H1 (cell line): ENCODE results near the gene NUP133. TPM values are rescaled to one million over a fixed set of nuclear protein-coding genes. Genes with fewer than 3 reads are reported as not detected.
"Not testable (repeated sequence)": the region's sequence is repeated elsewhere in the genome, so short reads cannot be mapped to it uniquely, and the experiment has no call there.

Experiments used
- CTCF ChIA-PET: fragments of 300-600 bp; sonication (Branson Sonifier 250); formaldehyde crosslinking; loops from one replicate; lab custom pipeline; 2021; ENCODE audit not compliant: partially characterized antibody; lab: Charles Lee
- POLR2A ChIA-PET: fragments of 300-600 bp; sonication (Branson Sonifier 250); formaldehyde crosslinking; loops from one replicate; lab custom pipeline; 2021; ENCODE audit warnings: inconsistent platforms; ENCODE audit not compliant: partially characterized antibody; lab: Charles Lee
- DNase-seq, 2 experiments: peaks; one replicate each; pipeline versions ENCODE4 v3.0.0 to v3.0.0-alpha.2; 2010 to 2022; ENCODE audit warnings: low spot score in 2 of 2, low read depth in 1 of 2, mixed read lengths in 1 of 2
- FAIRE-seq: peaks from 2 replicates; lab custom pipeline; 2011; peaks lifted over from hg19 to GRCh38; lab: Jason Lieb, UNC
- H2AFZ ChIP-seq: 2 replicates; pipeline ENCODE4 v1.8.1; 2012; ENCODE audit warnings: low read length, inconsistent platforms
- H2AK5ac ChIP-seq: 2 replicates; pipeline ENCODE4 v1.6.1; 2013; ENCODE audit warnings: low read depth, low read length
- H2BK120ac ChIP-seq: replicated peaks from 2 replicates; pipeline ENCODE3; 2013; ENCODE audit warnings: low read depth, low read length, inconsistent platforms
- H2BK12ac ChIP-seq: 2 replicates; pipeline ENCODE4 v1.6.1; 2013; ENCODE audit warnings: low read depth, low read length
- H2BK15ac ChIP-seq: 2 replicates; pipeline ENCODE4 v1.6.1; 2013; ENCODE audit warnings: low read length
- H2BK20ac ChIP-seq: 2 replicates; pipeline ENCODE4 v1.6.1; 2013; ENCODE audit warnings: low read length
- H2BK5ac ChIP-seq: 2 replicates; pipeline ENCODE4 v1.6.1; 2013; ENCODE audit warnings: low read depth, low read length
- H3K14ac ChIP-seq: 2 replicates; pipeline ENCODE4 v1.6.1; 2013; ENCODE audit warnings: inconsistent platforms; ENCODE audit not compliant: insufficient read length
- H3K18ac ChIP-seq: 2 replicates; pipeline ENCODE4 v1.6.1; 2013; ENCODE audit warnings: low read length; ENCODE audit errors: extremely low read depth
- H3K23ac ChIP-seq: 2 replicates; pipeline ENCODE4 v1.6.1; 2013; ENCODE audit warnings: inconsistent platforms; ENCODE audit not compliant: insufficient read length
- H3K23me2 ChIP-seq: 2 replicates; pipeline ENCODE4 v1.6.1; 2013; ENCODE audit warnings: low read depth, low read length
- H3K27ac ChIP-seq: 2 replicates; pipeline ENCODE4 v1.6.1; 2011; ENCODE audit warnings: low read depth, low read length, inconsistent platforms
- H3K27me3 ChIP-seq, 4 experiments: replicated peaks in 1 of 4; 1 replicate in 1 of 4; 2 replicates in 3 of 4; pipeline versions ENCODE4 v1.6.1 to v1.8.1; 2011 to 2013; ENCODE audit warnings: low read length in 3 of 4, mild to moderate bottlenecking in 3 of 4, inconsistent platforms in 2 of 4, mixed read lengths in 2 of 4, moderate library complexity in 1 of 4; ENCODE audit not compliant: control insufficient read depth in 3 of 4, insufficient read depth in 3 of 4; ENCODE audit errors: extremely low read depth in 1 of 4
- H3K36me3 ChIP-seq, 4 experiments: 2 replicates each; pipeline versions ENCODE4 v1.6.1 to v1.8.1; 2011 to 2013; ENCODE audit warnings: mild to moderate bottlenecking in 4 of 4, low read length in 3 of 4, moderate library complexity in 2 of 4, control low read depth in 1 of 4, inconsistent platforms in 1 of 4; ENCODE audit not compliant: insufficient read depth in 4 of 4, control insufficient read depth in 2 of 4
- H3K4ac ChIP-seq: replicated peaks from 2 replicates; pipeline ENCODE3; 2013; ENCODE audit warnings: low read length, low read depth, mixed read lengths, inconsistent platforms; ENCODE audit not compliant: insufficient read length
- H3K4me1 ChIP-seq, 4 experiments: replicated peaks in 1 of 4; 1 replicate in 1 of 4; 2 replicates in 3 of 4; pipeline versions ENCODE4 v1.6.1 to v1.8.1; 2011 to 2013; ENCODE audit warnings: low read length in 3 of 4, inconsistent platforms in 2 of 4, mixed read lengths in 1 of 4; ENCODE audit not compliant: insufficient read depth in 4 of 4, control insufficient read depth in 3 of 4
- H3K4me2 ChIP-seq, 2 experiments: 2 replicates each; pipeline versions ENCODE4 v1.6.1 to v1.8.1; 2011 to 2013; ENCODE audit warnings: low read depth in 2 of 2, low read length in 2 of 2, control low read depth in 1 of 2, inconsistent platforms in 1 of 2, mild to moderate bottlenecking in 1 of 2; ENCODE audit not compliant: insufficient read depth in 1 of 2
- H3K4me3 ChIP-seq, 4 experiments: fragments of 200-600, 300-600 bp in 1 of 4; sonication (generic), shearing (Covaris generic), sonication (Bioruptor Twin) in 1 of 4; 2 replicates each; pipeline versions ENCODE4 v1.5.1 to v1.8.1; 2011 to 2016; ENCODE audit warnings: low read length in 4 of 4, low read depth in 3 of 4, control low read depth in 2 of 4, inconsistent platforms in 2 of 4, mild to moderate bottlenecking in 2 of 4, mixed read lengths in 1 of 4, moderate library complexity in 1 of 4; ENCODE audit not compliant: insufficient read depth in 2 of 4; ENCODE audit errors: extremely low read depth in 1 of 4
- H3K56ac ChIP-seq: replicated peaks from 2 replicates; pipeline ENCODE3; 2013; ENCODE audit warnings: low read depth, mild to moderate bottlenecking, mixed read lengths, low read length, inconsistent platforms; ENCODE audit not compliant: insufficient read length
- H3K79me1 ChIP-seq: 2 replicates; pipeline ENCODE4 v1.6.1; 2013; ENCODE audit warnings: low read depth, low read length, control low read depth
- H3K79me2 ChIP-seq, 2 experiments: 2 replicates each; pipeline versions ENCODE4 v1.6.1 to v1.8.1; 2012 to 2013; ENCODE audit warnings: low read length in 2 of 2, mild to moderate bottlenecking in 2 of 2, inconsistent platforms in 1 of 2; ENCODE audit not compliant: insufficient read depth in 2 of 2, control insufficient read depth in 1 of 2
- H3K9ac ChIP-seq, 4 experiments: replicated peaks in 1 of 4; 1 replicate in 1 of 4; 2 replicates in 3 of 4; pipeline versions ENCODE4 v1.6.1 to v1.8.1; 2011 to 2013; ENCODE audit warnings: low read depth in 3 of 4, low read length in 3 of 4, control low read depth in 2 of 4, mild to moderate bottlenecking in 2 of 4, moderate library complexity in 2 of 4, inconsistent platforms in 1 of 4; ENCODE audit errors: extremely low read depth in 1 of 4
- H3K9me3 ChIP-seq, 2 experiments: 2 replicates each; pipeline versions ENCODE4 v1.6.1 to v1.8.1; 2012 to 2013; ENCODE audit warnings: mild to moderate bottlenecking in 2 of 2, moderate library complexity in 2 of 2, control low read depth in 1 of 2, inconsistent platforms in 1 of 2, low read depth in 1 of 2, low read length in 1 of 2, mixed read lengths in 1 of 2; ENCODE audit not compliant: insufficient read depth in 2 of 2
- H4K20me1 ChIP-seq, 2 experiments: replicated peaks in 1 of 2; 2 replicates each; pipeline versions ENCODE3 to v1.8.1; 2011 to 2013; ENCODE audit warnings: inconsistent platforms in 2 of 2, low read length in 2 of 2, mild to moderate bottlenecking in 1 of 2; ENCODE audit not compliant: insufficient read depth in 2 of 2, control insufficient read depth in 1 of 2
- H4K5ac ChIP-seq: 2 replicates; pipeline ENCODE4 v1.6.1; 2013; ENCODE audit warnings: low read length, low read depth, mixed read lengths, inconsistent platforms; ENCODE audit not compliant: insufficient read length
- H4K8ac ChIP-seq: 2 replicates; pipeline ENCODE4 v1.8.0; 2013; ENCODE audit warnings: mild to moderate bottlenecking, moderate library complexity, low read length, inconsistent platforms; ENCODE audit not compliant: insufficient read depth; ENCODE audit errors: extremely low read depth
- H4K91ac ChIP-seq: replicated peaks from 2 replicates; pipeline ENCODE3; 2013; ENCODE audit warnings: low read length, mixed read lengths, inconsistent platforms; ENCODE audit not compliant: insufficient read length
- GABPA ChIP-seq: IDR thresholded peaks from 2 replicates; pipeline ENCODE4 v1.6.1; 2011; ENCODE audit warnings: mild to moderate bottlenecking, low read length, moderate library complexity, borderline replicate concordance; ENCODE audit not compliant: insufficient read depth
- WGBS, 2 experiments: shearing (Covaris generic) in 1 of 2; methylation state at CpG; one replicate each; pipeline versions ENCODE4 v1.1.6 to v1.1.7; 2013 to 2015; ENCODE audit warnings: low lambda C conversion rate in 2 of 2, mixed read lengths in 2 of 2, inconsistent platforms in 1 of 2, low coverage in 1 of 2, missing lambda C conversion rate in 1 of 2; ENCODE audit not compliant: insufficient replicate concordance in 2 of 2, insufficient coverage in 1 of 2, insufficient read length in 1 of 2; ENCODE audit errors: extremely low coverage in 1 of 2, missing lambda C conversion rate in 1 of 2; 5-methylcytosine and 5-hydroxymethylcytosine counted together
- polyA plus RNA-seq, 7 experiments: library from polyadenylated mRNA; depleted of rRNA in 3 of 7; stranded (reverse) in 5 of 7; unstranded in 2 of 7; fragments of >200 nt in 5 of 7; fragments of 200-250 nt in 2 of 7; gene quantifications; 1 replicate in 5 of 7; 2 replicates in 1 of 7; 4 replicates in 1 of 7; pipeline versions ENCODE4 v1.2.1 to v1.2.3, GENCODE V29; 2011 to 2013; ENCODE audit warnings: missing spikeins in 2 of 7, mixed read lengths in 2 of 7
- total RNA-seq: library from RNA; stranded (reverse); fragmentation: NEBNext Ultra II Directional; extraction: Animal tissue kit (Norgen Biotek cat#: 25700); gene quantifications from 2 replicates; pipeline ENCODE4 v1.2.1, GENCODE V29; 2021

NUP133 gene
- total and polyA plus RNA-seq, 2 of the 8 experiments (the other 6 are each of a cell fraction or from before 2014, with no cell fraction given) = 20.6 to 72.1 TPM

GRCh38 chr1:229402993-229403392, 105.1 kb downstream of the NUP133 start (continued):
- no peak for TF ChIP-seq GABPA

- DNase-seq, H4K20me1 ChIP-seq, H3K4me3 ChIP-seq, H3K23me2 ChIP-seq, H3K9ac ChIP-seq, H4K5ac ChIP-seq, H2BK5ac ChIP-seq, H3K14ac ChIP-seq, H3K9me3 ChIP-seq, H3K56ac ChIP-seq, H3K18ac ChIP-seq, H2AK5ac ChIP-seq, H2BK120ac ChIP-seq, H3K23ac ChIP-seq, H2AFZ ChIP-seq, H3K4ac ChIP-seq, H3K27ac ChIP-seq, H2BK20ac ChIP-seq, H4K8ac ChIP-seq, H4K91ac ChIP-seq, H3K36me3 ChIP-seq, H2BK15ac ChIP-seq, H3K4me1 ChIP-seq, H3K79me1 ChIP-seq, H3K79me2 ChIP-seq, FAIRE-seq, H2BK12ac ChIP-seq, H3K4me2 ChIP-seq, POLR2A ChIA-PET: not testable (repeated sequence)
- CTCF ChIA-PET = interaction anchor here (0.6 to 2.4 kb wide), 6 partner anchors 8 to 54 kb away, joined by 3 to 14 read pairs (median 4); no protein-coding TSS in a partner anchor
- 83% methylated on average over 4 of the region's 4 CpGs; no CpG with 5 or more reads in 1 of the 2 experiments for WGBS, 2 experiments
- peaks cover 6 to 15% (median 11%) of the 10 kb centered on the region in 4 experiments; a peak in 6 of 7 replicates for H3K27me3 ChIP-seq
Observed at GRCh38 chr1:229402329-229402728, 105.8 kb downstream of the NUP133 start.
